Thyroid gland (tissue), 4 donors: ENCODE results near the gene SLC44A4.

Source experiments
- CTCF ChIP-seq, 6 experiments: fragments of 200-600 bp in 3 of 6; fragments of 450-650 bp in 3 of 6; sonication (generic) in 3 of 6; IDR thresholded peaks; one replicate each; pipeline ENCODE4 v1.5.1; 2016 to 2019; ENCODE audit warnings: antibody characterized with exemption in 6 of 6, mild to moderate bottlenecking in 2 of 6, inconsistent platforms in 1 of 6, moderate library complexity in 1 of 6
- POLR2A ChIP-seq, 2 donors: fragments of 450-650 bp; IDR thresholded peaks; one replicate each; pipeline ENCODE4 v1.6.1; 2017; ENCODE audit warnings: antibody characterized with exemption in 2 of 2, mild to moderate bottlenecking in 2 of 2, moderate library complexity in 1 of 2

DNA sequence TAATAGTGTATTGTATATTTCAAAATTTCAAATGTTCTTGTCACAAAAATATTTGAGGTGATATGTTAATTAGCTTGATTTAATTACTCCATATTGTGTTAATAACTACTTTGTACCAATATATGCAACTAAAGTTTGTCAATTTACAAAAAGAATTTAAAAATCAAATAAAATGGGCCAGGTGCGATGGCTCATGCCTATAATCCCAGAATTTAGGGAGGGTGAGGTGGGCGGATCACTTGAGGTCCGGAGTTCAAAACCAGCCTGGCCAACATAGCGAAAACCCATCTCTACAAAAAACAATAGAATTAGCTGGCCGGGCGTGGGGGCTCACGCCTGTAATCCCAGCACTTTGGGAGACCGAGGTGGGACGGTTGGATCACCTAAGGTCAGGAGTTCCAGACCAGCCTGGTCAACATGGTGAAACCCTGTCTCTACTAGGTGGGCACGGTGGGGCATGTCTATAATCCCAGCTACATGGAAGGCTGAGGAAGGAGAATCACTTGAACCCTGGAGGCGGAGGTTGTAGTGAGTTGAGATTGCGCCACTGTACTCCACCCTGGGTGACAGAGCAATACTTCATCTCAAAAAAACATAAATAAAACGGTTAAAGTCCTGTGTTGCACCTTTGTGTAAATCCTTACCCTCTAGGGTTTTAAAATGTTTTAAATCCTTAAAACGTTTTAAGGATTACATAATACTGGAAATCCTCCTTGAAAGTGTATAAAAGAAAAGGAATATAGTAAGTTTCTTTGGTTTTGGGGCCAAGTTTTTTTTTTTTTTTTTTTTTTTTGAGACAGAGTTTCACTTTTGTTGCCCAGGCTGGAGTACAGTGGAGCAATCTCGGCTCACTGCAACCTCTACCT lies 47.2 kb downstream of the SLC44A4 start:
- TF ChIP-seq CTCF (IDR thresholded peaks at IDR 0.05) (no peak), POLR2A (IDR thresholded peaks at IDR 0.05) (no peak)
